Type B pancreatic cell (in vitro differentiated cells): ENCODE results near the gene NAA60. TPM values are rescaled to one million over a fixed set of nuclear protein-coding genes. Genes with fewer than 3 reads are reported as not detected.

Experiments
- DNase-seq: peaks from one replicate; pipeline ENCODE4 v3.0.0; 2021; ENCODE audit warnings: mixed read lengths; ENCODE audit not compliant: unreplicated experiment; ENCODE audit errors: extremely low spot score
- H3K27ac Mint-ChIP-seq: 2 replicates; pipeline ENCODE4 v1.8.0; 2021; ENCODE audit warnings: mild to moderate bottlenecking, mixed read lengths
- H3K27me3 Mint-ChIP-seq: 2 replicates; pipeline ENCODE4 v1.8.0; 2021; ENCODE audit warnings: mixed read lengths
- H3K36me3 Mint-ChIP-seq: 2 replicates; pipeline ENCODE4 v1.8.0; 2021; ENCODE audit warnings: mixed read lengths
- H3K4me1 Mint-ChIP-seq: one replicate; pipeline ENCODE4 v1.8.0; 2021; ENCODE audit warnings: mixed read lengths; ENCODE audit not compliant: unreplicated experiment
- H3K4me3 Mint-ChIP-seq: 2 replicates; pipeline ENCODE4 v1.8.0; 2021; ENCODE audit warnings: mild to moderate bottlenecking, mixed read lengths
- H3K9me3 Mint-ChIP-seq: 2 replicates; pipeline ENCODE4 v1.8.0; 2021; ENCODE audit warnings: mixed read lengths
- total RNA-seq: library from RNA; stranded (reverse); gene quantifications from 2 replicates; pipeline ENCODE4 v1.2.1, GENCODE V29; 2021; ENCODE audit warnings: low replicate concordance
- TF ChIP-seq, protein P1 (sequence below): fragments of 200-600 bp; sonication (generic); conservative IDR thresholded peaks from 2 replicates; pipeline ENCODE4 v1.5.0; 2021; ENCODE audit warnings: antibody characterized with exemption, mild to moderate bottlenecking

NAA60 gene
- total RNA-seq, 1 donor from 2014 or later, result 51.1 TPM

DNA sequence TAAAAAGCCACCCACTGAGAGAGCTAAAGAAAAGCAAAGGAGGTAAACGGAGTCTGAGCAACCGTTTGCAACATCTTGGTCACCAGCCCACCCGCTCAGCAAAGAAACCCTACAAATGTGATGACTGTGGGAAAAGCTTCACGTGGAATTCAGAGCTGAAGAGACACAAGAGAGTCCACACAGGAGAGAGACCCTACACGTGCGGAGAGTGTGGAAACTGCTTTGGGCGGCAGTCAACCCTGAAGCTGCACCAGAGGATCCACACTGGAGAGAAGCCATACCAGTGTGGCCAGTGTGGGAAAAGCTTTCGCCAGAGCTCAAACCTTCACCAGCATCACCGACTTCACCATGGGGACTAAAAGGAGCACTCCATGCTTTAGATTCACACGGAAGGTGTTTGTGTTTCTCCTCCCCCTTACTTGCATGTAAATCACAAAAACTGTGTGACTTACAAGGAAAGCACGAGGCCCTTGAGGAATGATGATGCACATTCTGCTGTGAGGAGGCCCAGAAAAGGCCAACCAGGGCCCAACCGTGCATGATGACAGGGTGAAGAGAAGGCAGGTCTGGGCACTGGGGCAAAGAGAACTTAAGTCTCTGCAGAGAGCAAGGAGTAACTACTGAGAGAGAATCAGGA, 34.8 kb upstream of the NAA60 start:
- H3K9me3 Mint-ChIP-seq, result peaks cover 7% of the 10 kb centered on the region
- H3K4me3 Mint-ChIP-seq, result no peak overlapping the region
- H3K27ac Mint-ChIP-seq, result no peak overlapping the region
- DNase-seq, result no peak
- TF ChIP-seq, protein P1, sequence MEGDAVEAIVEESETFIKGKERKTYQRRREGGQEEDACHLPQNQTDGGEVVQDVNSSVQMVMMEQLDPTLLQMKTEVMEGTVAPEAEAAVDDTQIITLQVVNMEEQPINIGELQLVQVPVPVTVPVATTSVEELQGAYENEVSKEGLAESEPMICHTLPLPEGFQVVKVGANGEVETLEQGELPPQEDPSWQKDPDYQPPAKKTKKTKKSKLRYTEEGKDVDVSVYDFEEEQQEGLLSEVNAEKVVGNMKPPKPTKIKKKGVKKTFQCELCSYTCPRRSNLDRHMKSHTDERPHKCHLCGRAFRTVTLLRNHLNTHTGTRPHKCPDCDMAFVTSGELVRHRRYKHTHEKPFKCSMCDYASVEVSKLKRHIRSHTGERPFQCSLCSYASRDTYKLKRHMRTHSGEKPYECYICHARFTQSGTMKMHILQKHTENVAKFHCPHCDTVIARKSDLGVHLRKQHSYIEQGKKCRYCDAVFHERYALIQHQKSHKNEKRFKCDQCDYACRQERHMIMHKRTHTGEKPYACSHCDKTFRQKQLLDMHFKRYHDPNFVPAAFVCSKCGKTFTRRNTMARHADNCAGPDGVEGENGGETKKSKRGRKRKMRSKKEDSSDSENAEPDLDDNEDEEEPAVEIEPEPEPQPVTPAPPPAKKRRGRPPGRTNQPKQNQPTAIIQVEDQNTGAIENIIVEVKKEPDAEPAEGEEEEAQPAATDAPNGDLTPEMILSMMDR, result no peak
- H3K27me3 Mint-ChIP-seq, result no peaks in the 10 kb centered on the region
- no peaks in the 10 kb centered on the region for H3K4me1 Mint-ChIP-seq
- peaks cover 73% of the 10 kb centered on the region for H3K36me3 Mint-ChIP-seq

- H3K4me3 Mint-ChIP-seq, result no peak overlapping the region
- no peak for DNase-seq
- H3K9me3 Mint-ChIP-seq, result peaks cover 3% of the 10 kb centered on the region
- TF ChIP-seq, protein P1, result no peak
- H3K4me1 Mint-ChIP-seq, result no peaks in the 10 kb centered on the region
- H3K27ac Mint-ChIP-seq, result no peak overlapping the region
- H3K36me3 Mint-ChIP-seq, result peaks cover 24% of the 10 kb centered on the region
- H3K27me3 Mint-ChIP-seq, result no peaks in the 10 kb centered on the region
These were observed 29.6 kb upstream of the NAA60 start for GRCh38 chr16:3413730-3414379.

DNA sequence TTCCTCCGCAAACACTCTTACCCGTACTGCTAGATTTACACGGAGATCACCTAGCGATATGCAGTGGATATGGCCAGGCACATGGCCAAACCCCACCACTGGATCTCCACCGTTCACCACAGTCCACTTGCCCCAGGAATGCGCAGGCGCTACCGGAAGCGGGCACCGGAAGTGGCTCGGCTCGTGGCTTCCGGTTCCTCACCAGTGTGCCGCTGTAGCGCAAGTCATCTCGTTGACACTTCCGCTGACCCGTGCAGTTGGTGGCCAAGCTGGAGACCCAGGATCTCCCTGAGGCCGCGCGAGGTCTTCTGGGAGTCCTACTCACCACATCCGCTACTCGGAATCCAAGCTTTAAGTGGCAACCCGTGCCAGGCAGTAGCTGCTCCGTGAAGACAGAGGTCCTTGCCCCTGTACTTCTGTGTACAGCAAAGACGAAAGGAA, 11.7 kb upstream of the NAA60 start:
- Mint-ChIP-seq H3K4me1 (peaks cover 3% of the 10 kb centered on the region), H3K9me3 (no peaks in the 10 kb centered on the region), H3K36me3 (peaks cover 3% of the 10 kb centered on the region), H3K27me3 (peaks cover 2% of the 10 kb centered on the region), H3K27ac (no peak overlapping the region), H3K4me3 (no peak overlapping the region)
- TF ChIP-seq, protein P1, result no peak
- DNase-seq, result no peak

DNA sequence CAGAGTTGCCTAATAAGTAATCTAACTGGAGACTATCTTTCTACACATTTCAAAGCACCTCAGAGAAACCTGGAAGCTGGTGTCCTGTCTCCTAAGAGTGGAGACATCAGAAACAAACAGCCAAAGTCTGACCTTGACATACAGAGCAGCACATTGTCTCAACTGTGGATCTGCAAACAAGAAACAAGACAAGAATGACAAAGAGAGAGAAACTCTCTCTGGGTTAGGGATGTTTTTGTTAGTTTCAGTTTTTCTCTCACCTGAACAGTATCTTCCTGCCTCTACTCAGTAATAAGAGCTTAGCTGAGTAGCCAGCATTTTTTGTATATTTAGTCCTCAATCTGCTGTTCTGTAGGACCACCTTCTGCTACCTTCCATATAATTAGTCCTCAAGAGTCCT, 9.1 kb upstream of the NAA60 start:
- Mint-ChIP-seq H3K4me3 (no peak overlapping the region), H3K36me3 (peaks cover 4% of the 10 kb centered on the region), H3K4me1 (peaks cover 3% of the 10 kb centered on the region), H3K27me3 (peaks cover 7% of the 10 kb centered on the region), H3K27ac (no peak overlapping the region), H3K9me3 (no peaks in the 10 kb centered on the region)
- no peak for DNase-seq
- TF ChIP-seq, protein P1, result no peak

- Mint-ChIP-seq H3K9me3 (peaks cover 5% of the 10 kb centered on the region), H3K4me1 (no peaks in the 10 kb centered on the region), H3K36me3 (peaks cover 18% of the 10 kb centered on the region), H3K27ac (no peak overlapping the region), H3K27me3 (peaks cover 4% of the 10 kb centered on the region), H3K4me3 (no peak overlapping the region)
- DNase-seq, result no peak
- TF ChIP-seq, protein P1, result no peak
These were observed 3.8 kb upstream of the NAA60 start for GRCh38 chr16:3439637-3440036.
